ENCODE measurements around the gene TMEM245.

DNA sequence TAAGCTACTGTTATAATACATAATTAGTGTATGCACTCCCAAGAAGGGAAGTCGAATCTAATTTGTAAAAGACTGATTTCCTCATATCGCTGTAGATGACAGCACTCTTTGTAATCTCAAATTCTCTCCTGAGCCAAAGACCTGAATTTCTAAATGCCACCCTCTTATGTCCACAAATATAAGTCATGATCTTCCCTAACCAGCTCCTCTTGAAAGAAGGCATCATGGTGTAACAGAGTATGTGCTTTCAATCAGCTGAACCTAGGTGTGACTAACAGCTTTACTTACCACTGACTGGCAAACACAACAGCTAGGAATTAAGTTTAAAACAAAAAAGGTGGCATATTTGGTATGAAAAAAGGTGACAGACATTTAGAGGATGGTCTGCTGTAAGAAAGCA, 72.5 kb downstream of the TMEM245 start:
- TF ChIP-seq, protein P1, sequence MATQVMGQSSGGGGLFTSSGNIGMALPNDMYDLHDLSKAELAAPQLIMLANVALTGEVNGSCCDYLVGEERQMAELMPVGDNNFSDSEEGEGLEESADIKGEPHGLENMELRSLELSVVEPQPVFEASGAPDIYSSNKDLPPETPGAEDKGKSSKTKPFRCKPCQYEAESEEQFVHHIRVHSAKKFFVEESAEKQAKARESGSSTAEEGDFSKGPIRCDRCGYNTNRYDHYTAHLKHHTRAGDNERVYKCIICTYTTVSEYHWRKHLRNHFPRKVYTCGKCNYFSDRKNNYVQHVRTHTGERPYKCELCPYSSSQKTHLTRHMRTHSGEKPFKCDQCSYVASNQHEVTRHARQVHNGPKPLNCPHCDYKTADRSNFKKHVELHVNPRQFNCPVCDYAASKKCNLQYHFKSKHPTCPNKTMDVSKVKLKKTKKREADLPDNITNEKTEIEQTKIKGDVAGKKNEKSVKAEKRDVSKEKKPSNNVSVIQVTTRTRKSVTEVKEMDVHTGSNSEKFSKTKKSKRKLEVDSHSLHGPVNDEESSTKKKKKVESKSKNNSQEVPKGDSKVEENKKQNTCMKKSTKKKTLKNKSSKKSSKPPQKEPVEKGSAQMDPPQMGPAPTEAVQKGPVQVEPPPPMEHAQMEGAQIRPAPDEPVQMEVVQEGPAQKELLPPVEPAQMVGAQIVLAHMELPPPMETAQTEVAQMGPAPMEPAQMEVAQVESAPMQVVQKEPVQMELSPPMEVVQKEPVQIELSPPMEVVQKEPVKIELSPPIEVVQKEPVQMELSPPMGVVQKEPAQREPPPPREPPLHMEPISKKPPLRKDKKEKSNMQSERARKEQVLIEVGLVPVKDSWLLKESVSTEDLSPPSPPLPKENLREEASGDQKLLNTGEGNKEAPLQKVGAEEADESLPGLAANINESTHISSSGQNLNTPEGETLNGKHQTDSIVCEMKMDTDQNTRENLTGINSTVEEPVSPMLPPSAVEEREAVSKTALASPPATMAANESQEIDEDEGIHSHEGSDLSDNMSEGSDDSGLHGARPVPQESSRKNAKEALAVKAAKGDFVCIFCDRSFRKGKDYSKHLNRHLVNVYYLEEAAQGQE (IDR thresholded peaks at IDR 0.05) = no peak
- TF ChIP-seq NFE2L2 (conservative IDR thresholded peaks at IDR 0.05; ENCODE audit: low read length) (no peak), CTCF (IDR thresholded peaks at IDR 0.05) (no peak), CHD2 (IDR thresholded peaks at IDR 0.05; ENCODE audit: low read length, partially characterized antibody) (no peak), ZFP36 (IDR thresholded peaks at IDR 0.05; ENCODE audit: borderline replicate concordance, partially characterized antibody) (no peak), JUNB (IDR thresholded peaks at IDR 0.05) (no peak), MYC (IDR thresholded peaks at IDR 0.05; ENCODE audit: borderline replicate concordance, low read length) (no peak), POLR2A (IDR thresholded peaks at IDR 0.05; ENCODE audit: low read length) (no peak), PHF8 (IDR thresholded peaks at IDR 0.05; ENCODE audit: borderline replicate concordance, low read depth) (no peak), ELK1 (IDR thresholded peaks at IDR 0.05; ENCODE audit: low read depth, low read length) (no peak), KDM1A (IDR thresholded peaks at IDR 0.05; ENCODE audit: low read depth) (no peak)
- TF ChIP-seq, protein P2, sequence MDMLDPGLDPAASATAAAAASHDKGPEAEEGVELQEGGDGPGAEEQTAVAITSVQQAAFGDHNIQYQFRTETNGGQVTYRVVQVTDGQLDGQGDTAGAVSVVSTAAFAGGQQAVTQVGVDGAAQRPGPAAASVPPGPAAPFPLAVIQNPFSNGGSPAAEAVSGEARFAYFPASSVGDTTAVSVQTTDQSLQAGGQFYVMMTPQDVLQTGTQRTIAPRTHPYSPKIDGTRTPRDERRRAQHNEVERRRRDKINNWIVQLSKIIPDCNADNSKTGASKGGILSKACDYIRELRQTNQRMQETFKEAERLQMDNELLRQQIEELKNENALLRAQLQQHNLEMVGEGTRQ (IDR thresholded peaks at IDR 0.05) = no peak
